Hypothalamus (tissue), 51 donors: ENCODE results near the gene ATP7A.
"Not testable (repeated sequence)": the region's sequence is repeated elsewhere in the genome, so short reads cannot be mapped to it uniquely, and the experiment has no call there.

Source experiments
- DNase-seq, 51 donors: peaks; one replicate each; lab custom pipeline; 2025; lab: John Stamatoyannopoulos, UW

ATP7A gene

DNA sequence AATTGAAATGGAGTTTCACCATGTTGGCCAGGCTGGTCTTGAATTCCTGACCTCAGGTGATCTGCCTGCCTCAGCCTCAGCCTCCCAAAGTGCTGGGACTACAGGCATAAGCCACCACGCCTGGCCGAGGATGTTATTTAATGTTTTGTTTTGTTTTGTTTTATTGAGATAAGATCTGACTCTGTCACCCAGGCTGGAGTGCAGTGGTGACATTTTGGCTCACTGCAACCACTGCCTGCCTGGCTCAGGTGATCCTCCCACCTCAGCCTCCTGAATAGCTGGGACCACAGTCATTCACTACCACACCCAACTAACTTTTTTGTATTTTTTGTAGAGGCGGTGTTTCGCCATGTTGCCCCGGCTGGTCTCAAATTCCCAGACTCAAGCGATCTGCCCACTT lies 34.5 kb downstream of the ATP7A start:
- DNase-seq = not testable (repeated sequence)

DNA sequence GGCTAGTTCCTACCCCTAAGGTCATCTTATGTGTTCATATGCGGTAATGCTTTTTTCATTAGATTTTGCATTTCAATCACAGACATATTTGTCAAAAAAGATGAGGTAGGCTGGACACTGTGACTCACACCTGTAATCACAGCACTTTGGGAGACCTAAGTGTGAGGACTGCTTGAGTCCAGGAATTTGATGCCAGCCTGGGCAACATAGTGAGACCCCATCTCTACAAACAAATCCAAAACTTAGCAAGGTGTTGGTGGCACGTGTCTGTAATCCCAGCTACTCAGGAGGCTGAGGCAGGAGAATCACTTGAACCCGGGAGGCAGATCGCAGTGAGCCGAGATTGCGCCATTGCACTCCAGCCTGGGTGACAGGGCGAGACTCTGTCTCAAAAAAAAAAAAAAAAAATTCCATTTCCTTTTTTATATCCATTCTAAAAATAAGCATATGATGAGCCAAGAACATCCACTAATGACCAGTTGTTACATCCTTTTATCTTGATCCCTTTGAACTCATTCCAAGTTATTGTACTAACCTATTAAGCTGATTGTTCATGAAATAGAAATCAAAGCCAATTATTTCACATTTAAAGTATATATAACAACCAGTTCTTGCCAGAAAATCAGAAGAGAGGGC lies 35.5 kb downstream of the ATP7A start:
- DNase-seq = no peak

DNA sequence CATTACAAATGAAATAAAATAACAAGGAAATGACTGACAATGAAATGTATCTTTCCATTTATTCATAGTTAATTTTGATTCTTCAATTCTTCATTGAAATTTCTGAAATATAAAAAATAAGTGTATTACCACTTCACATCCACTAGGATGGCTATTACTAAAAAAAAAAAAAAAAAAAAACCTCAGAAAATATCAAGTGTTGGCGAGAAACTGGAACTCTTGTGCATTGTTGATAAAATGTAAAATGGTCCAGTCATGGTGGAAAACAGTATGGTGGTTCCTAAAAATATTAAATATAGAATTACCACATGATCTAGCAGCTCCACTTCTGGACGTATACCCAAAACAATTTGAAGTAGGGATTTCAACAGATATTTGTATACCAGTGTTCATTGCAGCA lies 36.1 kb downstream of the ATP7A start:
- DNase-seq = no peak

DNA sequence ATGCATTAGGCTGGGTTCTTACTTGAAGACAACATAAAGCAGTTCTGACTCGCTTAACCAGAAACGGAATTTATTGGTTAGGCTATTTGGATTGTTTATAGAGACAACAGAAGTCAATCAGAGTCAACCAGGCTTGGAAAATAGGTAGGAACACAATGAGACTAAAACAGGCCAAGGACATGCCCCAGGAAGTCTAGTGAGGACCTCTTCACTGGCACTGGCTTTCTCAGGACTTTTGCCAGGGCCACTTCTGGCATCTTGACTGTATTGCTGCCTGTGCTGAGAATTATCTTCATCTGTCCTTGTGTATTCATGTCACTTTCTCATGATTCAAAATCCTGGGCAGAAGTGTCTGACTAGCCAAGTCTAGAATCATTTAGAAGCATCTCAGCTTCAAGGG lies 39.3 kb downstream of the ATP7A start:
- no peak for DNase-seq

DNA sequence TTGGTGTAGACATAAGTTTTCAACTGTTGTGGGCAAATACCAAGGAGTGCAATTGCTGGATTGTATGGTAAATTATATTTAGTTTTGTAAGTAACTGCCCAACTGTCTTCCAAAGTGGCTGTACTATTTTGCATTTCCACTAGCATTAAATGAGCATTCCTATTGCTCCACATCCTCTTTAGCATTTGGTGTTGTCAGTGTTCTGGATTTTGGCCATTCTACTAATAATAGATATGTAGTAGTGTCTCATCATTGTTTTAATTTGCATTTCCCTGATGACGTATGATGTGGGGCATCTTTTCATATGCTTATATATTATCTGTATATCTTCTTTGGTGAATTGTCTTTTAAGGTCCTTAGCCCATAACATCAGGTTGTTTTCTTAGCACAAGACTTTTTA lies 41.7 kb downstream of the ATP7A start:
- no peak for DNase-seq

DNA sequence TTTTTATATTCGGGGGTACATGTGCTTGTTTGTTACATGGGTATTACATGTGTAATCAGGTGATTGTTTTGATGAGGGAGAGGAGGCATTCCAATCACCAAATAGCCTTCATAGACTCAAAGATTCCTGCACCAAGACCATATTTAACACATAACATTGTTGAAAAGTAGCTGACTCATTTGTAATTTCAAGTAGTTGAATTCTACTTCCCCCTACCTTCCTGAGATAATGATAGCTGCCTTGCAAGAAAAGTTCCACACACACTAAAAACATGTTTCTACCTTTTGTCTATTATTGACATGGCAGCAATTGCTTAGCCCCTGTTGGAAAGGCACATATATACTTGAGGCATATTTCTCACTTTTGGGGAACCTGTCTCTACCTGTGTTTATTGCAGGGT lies 42.8 kb downstream of the ATP7A start:
- DNase-seq = no peak

DNA sequence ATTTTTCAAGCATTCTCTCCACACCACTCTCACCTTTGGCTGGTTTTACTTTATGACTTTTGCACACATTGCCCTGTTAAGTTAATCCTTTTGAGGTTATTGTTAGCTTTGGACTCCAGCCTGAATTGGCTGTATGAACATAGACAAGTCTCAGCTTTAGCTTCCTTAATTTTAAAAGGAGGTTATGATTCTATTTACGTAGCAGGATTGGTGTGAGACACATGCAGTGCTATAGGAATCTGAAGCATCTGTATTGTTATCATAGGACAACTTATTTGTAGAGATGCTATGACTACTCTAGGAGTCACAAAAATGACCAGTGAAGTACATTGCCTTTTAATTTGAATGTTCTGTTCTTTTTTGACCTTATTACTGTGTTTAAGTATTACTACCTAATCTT lies 43.2 kb downstream of the ATP7A start:
- no peak for DNase-seq

DNA sequence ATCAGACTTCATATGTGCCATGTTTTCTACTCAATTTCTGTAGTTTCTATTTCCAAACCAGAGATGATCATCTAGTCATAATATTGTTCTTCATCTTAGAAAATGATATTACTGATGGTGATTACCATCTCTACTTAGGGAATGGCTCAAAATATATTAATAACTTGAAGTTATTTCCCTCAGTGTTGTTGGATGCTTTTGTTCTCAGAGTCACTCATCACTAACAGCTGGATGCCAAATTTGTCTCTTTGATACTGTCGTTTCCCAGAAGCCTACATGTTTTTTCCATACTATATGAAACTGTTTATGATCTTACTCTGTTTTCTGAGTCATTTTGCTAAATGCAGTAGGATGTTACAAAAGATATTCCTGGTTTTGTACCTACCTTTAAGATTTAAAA lies 50.1 kb downstream of the ATP7A start:
- DNase-seq = no peak

DNA sequence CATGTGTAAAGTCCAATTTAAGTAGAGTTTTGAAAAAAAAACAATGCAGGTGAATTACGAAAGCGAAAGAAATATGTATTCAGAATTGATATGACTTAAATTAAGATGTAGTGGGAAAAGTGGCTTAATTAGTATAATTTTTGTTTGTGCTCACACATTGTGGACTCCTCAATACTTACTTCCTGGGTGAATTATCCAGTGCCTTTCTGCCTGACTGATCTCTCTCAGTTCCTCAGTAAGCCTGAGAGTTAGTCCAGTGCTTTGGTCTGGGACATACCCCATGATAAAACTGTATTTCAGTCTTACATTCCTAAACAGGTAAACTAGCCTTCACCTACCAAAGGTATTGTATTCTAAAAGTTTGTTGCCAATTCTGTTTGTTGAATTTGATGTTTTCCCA lies 50.6 kb downstream of the ATP7A start:
- DNase-seq = no peak

DNA sequence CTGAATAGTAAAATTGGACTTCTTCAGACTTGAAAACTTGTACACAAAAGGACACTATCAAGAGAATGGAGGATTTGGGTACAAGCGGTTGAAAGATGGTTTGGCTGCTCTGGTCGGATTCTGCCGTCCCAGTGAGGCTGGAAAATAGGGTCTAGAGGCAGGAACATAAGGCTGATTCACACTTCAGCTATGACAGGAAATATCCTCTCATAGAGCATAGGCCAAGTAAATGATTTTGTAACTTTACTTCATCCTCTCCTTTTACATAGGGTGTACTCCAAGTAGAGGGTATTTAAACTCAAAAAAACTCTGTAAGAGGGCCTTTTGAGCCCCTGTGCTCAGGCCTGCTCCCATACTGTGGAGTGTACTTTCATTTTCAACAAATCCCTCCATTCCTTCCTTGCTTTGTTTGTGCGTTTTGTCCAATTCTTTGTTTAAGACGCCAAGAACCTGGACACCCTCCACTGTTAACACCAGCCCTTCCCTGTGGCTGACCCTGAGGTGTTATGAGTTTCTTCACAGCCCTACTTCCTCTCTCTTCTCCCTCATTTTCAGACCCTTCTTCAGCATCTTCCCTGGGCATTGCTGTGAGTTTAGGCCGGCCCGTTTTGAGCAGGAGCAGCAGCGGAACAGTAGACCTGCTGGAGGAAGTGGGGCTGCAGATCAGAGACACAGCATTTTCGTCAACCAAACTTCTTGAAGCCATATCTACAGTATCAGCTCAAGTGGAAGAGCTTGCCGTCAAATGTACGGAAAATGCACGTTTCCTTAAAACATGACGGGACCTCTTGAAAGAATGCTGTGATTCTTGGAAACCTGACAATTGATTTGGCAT lies 51.8 kb downstream of the ATP7A start:
- DNase-seq = no peak

DNA sequence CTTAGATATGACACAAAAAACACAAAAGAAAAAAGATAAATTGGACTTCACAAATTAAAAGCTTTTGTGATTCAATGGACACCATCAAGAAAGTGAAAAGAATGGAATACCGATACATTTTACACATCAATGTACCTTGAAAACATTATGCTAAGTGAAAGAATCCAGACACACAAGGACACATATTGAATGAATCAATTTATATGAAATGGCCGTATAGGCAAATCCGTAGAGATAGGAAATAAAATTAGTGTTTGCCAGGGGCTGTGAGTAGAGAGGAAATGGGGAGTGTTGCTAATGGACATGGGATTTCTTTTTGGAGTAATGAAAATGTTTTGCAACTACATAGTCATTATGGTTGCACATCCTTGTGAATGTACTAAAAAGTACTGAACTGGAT lies 55.9 kb downstream of the ATP7A start:
- no peak for DNase-seq

DNA sequence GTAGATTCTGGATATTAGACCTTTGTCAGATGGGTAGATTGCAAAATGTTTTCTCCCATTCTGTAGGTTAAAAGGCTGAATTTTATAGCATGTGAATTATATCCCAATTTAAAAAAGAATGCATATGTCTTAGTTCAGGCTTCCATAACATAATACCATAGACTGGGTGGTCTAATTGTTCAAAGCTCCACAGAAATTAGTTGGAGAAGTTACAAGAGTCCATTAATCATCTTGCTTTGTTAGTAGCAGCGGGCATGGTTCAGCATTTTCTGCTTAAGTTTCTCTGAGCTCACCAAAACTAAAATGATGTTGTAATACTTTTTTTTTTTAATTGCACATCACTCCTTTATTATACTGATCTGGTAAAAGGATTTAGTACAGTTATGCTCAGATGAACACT lies 57.1 kb downstream of the ATP7A start:
- no peak for DNase-seq

DNA sequence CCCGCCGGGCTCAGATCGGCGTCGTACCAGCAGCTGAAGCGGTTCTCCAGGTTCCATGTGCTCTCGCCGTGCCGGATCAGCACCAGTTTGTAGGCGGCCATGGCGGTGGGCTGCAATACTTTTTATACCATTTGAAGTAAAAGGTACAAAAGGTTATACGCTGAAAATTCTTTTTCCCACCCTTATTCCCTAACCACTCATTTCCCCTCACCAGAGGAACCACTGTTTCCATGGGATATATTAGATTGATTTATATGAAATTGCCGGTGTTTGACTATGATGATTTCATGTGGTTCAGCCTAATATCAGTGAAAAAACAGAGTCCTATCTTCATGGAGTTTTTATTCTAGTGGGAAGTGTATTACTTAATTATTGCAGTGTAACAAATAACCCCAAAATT lies 59.0 kb downstream of the ATP7A start, which contains the start of gene PGAM4:
Gene PGAM4 (minus strand): TSS at position 101 of the 400 bp plus-strand sequence. CDS start 0 bp downstream, at position 101.
- DNase-seq = no peak

DNA sequence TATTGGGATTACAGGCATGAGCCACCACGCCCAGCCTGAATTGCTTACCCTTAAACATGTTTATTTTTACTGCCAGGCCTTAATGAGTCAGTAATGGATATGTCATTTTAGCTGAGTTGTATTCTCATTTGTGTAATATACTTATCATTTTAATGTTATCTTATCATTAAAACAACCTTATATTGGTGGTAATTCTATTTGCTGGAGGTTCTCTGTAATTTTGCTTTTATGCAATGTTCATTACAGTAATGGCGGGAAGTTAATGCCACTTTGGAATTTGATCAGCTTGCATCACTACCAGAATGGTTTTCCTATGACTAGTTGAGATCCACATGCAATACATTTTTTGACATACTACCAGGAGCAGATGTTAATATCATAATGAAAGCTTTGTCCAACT lies 65.3 kb downstream of the ATP7A start:
- no peak for DNase-seq

DNA sequence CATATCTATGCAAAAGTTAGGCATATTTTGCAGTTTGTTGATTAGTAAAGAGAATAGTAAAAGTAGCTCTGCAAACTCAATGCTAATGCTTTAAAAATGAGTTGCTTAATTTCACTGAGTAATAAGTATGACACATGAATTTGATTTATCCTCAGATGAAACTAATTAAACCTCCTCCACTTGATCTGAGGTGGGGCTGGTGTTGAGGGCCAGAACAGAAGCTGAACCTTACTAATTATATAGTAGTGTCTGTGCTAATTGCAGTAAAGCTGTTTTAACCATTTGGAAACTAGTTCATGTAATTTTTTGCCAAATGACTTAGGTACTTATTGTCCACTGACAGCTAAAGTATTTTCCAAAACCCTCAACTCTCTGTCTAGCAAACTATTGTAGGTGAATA lies 66.6 kb downstream of the ATP7A start:
- no peak for DNase-seq

DNA sequence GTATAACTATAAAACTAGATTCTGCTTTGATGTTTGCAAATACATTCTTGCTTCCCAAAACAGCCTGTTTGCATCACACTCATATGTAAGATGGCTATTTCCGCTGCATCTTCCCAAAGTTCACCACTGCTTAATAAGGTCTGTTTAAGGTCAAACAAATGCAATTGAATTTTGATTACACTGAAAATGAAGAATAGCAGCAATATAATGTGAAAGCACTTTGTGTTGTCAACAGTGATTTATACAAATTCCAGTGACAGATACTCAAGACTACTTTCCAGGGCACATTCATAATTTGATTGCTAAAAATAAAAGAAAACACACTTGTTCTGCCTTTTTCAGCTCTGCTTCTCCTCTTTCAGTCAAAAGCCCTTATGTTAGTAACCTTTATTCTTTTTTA lies 67.0 kb downstream of the ATP7A start:
- no peak for DNase-seq

DNA sequence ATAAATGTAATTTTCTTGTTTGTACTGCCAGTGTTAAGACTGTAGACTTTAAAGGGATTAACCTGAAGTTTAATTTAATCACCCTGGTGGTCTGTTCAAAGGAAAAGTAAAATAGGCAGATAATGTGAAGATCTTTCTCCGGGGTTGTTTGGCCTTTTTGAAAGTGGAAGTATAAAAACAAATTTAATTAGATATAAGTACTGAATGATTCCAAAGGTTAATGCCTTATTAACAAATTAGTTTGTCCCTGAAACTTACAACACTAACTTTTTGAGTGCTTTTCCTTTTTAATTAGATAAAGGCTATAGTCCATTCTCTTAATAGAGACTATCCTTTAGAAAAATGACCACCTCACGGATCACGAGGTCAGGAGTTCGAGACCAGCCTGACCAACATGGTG lies 69.4 kb downstream of the ATP7A start:
- DNase-seq = no peak

DNA sequence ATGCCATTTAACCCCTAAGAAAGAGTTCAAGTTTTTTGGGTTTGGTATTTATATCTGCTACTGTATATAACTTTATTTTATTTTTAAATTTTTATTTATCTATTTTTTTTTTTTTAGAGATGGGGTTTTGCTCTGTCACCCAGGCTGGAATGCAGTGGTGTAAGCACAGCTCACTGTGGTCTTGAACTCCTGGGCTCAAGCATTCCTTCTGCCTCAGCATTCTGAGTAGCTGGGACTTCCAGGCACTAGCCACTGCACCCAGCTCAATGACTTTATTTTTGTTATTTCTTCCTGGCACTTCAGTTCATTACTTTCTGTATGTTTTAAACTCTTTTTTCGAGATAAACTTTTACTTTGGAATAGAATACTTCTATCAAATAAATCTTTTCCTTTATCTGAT lies 101.4 kb downstream of the ATP7A start:
- DNase-seq = no peak

DNA sequence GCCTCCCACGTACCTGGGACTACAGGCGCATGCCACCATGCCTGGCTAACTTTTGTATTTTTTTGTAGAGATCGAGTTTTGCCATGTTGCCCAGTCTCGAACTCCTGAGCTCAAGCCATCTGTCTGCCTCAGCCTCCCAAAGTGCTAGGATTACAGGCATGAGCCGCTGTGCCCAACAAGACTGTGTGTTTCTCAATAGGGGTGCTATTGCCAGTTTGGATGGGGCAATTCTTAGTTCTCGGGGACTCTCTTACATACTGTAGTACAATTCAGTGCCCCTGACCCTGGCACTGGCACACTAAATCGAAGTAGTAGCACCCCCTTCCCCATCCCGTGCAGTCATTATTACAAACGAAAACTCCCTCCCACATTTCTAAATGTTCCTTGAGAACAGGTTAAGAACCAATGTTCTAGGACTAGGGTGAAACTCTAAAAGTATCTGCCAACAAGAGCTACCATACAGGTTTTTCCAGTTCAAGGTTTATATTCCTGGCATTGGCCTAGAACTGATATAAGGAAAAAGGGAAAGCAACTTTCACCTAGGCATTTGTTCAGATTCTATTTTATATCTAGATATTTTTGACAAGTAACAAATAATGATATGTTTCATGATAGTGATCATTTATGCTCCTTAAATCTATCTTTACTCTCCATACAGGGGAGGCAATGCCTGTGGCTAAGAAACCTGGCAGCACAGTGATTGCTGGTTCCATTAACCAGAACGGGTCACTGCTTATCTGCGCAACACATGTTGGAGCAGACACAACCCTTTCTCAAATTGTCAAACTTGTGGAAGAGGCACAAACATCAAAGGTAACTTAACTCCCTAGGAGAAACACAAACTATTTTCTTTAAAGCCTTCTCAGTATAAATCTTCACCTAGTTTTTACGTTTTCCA lies 109.3 kb downstream of the ATP7A start:
- DNase-seq = no peak

DNA sequence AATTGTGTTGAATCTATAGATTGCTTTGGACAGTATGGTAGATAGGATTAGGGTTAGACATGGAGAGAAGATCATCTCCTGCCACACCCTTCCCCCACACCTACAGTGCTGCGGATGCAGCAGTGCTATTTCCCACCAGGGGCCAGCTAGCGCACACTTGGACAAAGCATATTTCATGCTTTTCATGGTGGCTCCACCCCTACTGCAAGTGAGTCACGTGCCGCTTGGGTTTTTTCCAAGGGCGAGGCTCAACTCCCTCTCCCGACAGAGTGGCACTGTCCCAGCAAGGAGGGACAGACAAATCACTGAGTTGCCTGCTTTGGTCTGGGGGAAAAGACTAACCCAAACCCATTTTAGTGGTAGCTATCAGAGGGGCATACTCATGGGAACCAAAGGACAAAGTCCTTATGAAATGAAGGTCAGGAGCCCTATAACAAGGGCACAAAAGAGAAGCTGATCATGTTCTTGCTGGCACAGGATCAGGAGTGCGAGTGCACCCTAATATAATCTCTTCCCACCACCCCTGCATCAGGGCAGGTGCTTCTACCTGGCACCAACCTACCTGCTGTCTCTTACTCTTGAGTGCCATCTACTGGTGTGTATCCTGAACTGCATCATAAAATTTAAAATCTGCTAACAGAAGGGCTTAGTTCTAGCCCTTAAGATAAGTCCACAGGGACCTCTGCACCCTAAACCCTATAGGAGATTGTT lies 114.0 kb downstream of the ATP7A start:
- DNase-seq = no peak

DNA sequence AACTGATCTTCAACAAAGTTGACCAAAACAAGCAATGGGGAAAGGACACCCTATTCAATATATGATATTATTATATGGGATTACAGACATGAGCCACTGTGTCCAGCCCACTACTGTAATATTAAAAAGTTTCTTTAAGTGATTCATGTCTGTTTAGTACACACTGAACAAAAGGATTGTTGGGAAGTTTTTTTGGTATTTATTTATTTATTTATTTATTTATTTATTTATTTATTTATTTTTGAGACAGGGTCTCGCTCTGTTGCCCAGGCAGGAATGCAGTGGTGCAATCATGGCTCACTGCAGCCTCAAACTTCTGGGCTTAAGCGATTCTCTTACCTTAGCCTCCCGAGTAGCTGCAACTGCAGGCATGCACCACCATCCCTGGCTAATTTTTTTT lies 117.3 kb downstream of the ATP7A start:
- no peak for DNase-seq
